Medulla oblongata (tissue), 1 donor: Measurements from ENCODE around the gene B3GNT2.
"Not testable (repeated sequence)": the region's sequence is repeated elsewhere in the genome, so short reads cannot be mapped to it uniquely, and the experiment has no call there.

Experiments used
- DNase-seq: peaks from one replicate; pipeline ENCODE4 v3.0.0-alpha.2; 2015; ENCODE audit errors: extremely low spot score

Gene B3GNT2

GRCh38 chr2:62234755-62235655 lies 39.1 kb downstream of the B3GNT2 start:
- no peak for DNase-seq

- no peak for DNase-seq
Measured at GRCh38 chr2:62236499-62236898, 40.6 kb downstream of the B3GNT2 start.

- DNase-seq = no peak
Measured at GRCh38 chr2:62238236-62238635, 42.3 kb downstream of the B3GNT2 start.

GRCh38 chr2:62240546-62240945 lies 44.6 kb downstream of the B3GNT2 start:
- DNase-seq = no peak

GRCh38 chr2:62243983-62244382 lies 48.1 kb downstream of the B3GNT2 start:
- no peak for DNase-seq

GRCh38 chr2:62248226-62248625 lies 52.3 kb downstream of the B3GNT2 start:
- no peak for DNase-seq

- DNase-seq = no peak
Measured at GRCh38 chr2:62250239-62250638, 54.3 kb downstream of the B3GNT2 start.

- peak; percentile 9 for DNase-seq
Measured at GRCh38 chr2:62254424-62255266, 58.7 kb downstream of the B3GNT2 start.

GRCh38 chr2:62257466-62257865 lies 61.6 kb downstream of the B3GNT2 start:
- DNase-seq = no peak

GRCh38 chr2:62263076-62263715 lies 67.3 kb downstream of the B3GNT2 start:
- DNase-seq = no peak

- no peak for DNase-seq
Measured at GRCh38 chr2:62264186-62264585, 68.3 kb downstream of the B3GNT2 start.

- no peak for DNase-seq
Measured at GRCh38 chr2:62265106-62265505, 69.2 kb downstream of the B3GNT2 start.

- no peak for DNase-seq
Measured at GRCh38 chr2:62266433-62267038, 70.6 kb downstream of the B3GNT2 start.

- no peak for DNase-seq
Measured at GRCh38 chr2:62267696-62268095, 71.8 kb downstream of the B3GNT2 start.

GRCh38 chr2:62268681-62269188 lies 72.8 kb downstream of the B3GNT2 start:
- DNase-seq = not testable (repeated sequence)

- no peak for DNase-seq
Measured at GRCh38 chr2:62270728-62271127, 74.8 kb downstream of the B3GNT2 start.
